GM10847 (cell line): ENCODE measurements around the gene TMEM144.

Source experiments
- POLR2A ChIP-seq: IDR thresholded peaks from 2 replicates; pipeline ENCODE4 v1.6.1; 2011; ENCODE audit not compliant: insufficient read length; ENCODE audit errors: extremely low read depth

The TMEM144 gene

GRCh38 chr4:158261480-158261879, 51.2 kb downstream of the TMEM144 start:
- no peak for TF ChIP-seq POLR2A

GRCh38 chr4:158268553-158268952, 58.3 kb downstream of the TMEM144 start:
- TF ChIP-seq POLR2A = no peak

DNA sequence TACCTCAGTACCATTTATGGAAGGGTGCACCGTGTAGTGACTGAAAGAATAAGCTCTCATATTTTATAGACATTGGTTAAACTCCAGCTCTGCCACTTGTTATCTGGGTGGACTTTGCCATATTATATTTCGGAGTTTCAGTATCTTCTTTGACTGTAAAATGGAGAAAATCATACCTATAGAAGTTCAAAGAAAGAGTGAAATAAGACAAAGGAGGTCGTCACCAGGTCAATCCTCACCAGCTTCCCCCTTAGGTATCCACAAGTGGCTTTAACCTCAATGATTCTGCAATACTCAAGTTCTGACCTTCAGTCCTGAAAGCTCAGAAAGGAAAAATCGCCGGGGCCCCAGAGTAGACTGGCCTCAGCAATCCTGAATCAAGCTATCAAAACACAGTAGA, 64.3 kb downstream of the TMEM144 start:
- TF ChIP-seq POLR2A = no peak

- no peak for TF ChIP-seq POLR2A
Measured at GRCh38 chr4:158277558-158277957, 67.3 kb downstream of the TMEM144 start.

DNA sequence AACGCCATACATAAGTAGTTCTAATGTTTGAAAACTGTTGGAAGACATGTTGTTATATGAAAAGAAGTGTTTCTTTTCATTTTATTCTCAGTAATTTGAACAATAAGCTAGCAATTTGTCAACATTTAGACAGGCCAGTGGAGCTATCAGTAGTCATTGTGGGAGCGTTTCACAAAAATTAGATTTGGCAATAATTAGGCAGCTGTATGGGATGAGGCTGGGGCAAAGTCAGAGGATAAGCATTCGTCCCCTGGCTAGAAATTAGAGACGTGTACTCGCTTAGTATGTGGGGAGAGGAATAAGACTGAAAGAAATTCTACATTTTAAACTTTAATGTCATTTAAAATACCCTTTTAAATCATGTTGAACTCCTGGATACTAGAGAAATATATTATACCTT, 70.6 kb downstream of the TMEM144 start:
- no peak for TF ChIP-seq POLR2A

DNA sequence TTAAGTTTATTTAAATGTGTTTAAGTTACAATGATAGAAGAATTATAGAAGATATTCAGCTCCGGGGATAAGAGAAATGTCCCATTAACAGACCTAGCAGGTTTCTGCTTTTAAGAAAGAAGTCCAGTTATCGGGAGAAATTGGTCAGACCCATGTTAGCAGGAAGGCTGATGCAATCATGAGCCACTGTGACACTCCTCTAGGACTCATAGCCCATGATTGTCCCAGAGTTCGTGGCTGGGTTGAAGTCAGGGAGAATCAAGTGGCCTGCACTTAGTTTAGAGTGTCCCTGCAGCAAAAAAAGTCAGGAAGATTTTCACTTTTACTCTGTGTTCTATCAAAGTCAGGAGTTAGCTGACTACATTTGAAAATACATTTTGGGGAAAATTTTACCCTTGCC, 72.0 kb downstream of the TMEM144 start:
- TF ChIP-seq POLR2A = no peak

GRCh38 chr4:158285429-158286216, 75.3 kb downstream of the TMEM144 start:
- TF ChIP-seq POLR2A = no peak

DNA sequence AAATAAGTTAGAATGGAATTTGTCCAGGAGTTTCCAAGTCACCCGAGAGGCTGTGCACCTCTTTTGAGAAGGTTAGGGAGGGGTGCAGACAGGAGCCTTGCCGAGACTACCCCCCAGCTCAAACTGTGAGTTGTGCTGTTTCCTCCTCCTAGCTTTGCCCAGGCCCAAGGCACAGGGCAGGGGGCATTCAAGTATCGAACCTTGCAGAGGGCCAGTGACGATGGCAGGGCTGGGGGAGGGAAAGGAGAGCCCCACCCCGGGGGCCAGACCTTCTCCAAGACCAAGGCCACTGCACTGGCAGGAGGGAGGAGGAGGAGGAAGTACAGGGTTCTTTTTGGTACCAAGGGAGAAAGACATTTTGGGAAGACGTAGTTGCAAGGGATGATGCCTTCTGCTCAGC, 80.6 kb downstream of the TMEM144 start:
- no peak for TF ChIP-seq POLR2A

DNA sequence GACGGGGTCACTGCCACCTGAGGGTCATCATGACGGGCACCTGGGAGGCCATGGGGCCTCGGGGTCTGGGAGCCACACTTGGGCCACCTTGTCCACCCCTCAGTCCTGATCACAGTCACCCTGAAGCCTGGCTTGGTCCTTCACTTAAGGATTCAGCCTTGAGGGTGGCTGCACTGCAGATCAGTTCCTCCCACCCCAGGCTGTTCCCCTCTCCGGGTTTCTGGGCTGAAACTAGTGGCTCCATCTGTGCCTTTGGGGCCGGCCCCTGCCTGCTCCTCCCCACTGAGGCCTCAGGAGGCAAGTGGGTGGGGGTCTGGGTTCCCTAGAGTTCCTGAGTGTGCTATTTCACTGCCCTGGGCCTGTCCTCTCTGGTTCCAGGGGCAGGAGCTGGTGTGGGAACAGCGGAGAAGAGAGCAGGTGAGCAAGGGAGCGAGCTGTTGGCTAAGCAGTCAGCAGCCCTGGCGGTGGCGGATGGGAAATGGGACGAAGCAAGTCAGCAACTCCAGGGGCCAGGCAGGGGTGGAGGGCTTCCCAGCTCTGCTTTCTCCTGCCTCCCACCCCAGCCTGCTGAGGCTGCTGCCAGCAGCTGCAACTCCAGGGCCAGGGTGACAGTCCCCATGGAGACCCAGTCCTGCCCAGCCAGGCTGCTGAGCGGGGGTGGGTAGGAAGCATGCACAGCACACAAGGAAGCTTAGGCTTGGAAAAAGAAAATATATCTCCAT, 81.2 kb downstream of the TMEM144 start:
- TF ChIP-seq POLR2A = no peak

GRCh38 chr4:158292156-158292555, 81.9 kb downstream of the TMEM144 start:
- no peak for TF ChIP-seq POLR2A

- no peak for TF ChIP-seq POLR2A
Measured at GRCh38 chr4:158295053-158295452, 84.8 kb downstream of the TMEM144 start.

GRCh38 chr4:158297866-158298265, 87.6 kb downstream of the TMEM144 start:
- no peak for TF ChIP-seq POLR2A

DNA sequence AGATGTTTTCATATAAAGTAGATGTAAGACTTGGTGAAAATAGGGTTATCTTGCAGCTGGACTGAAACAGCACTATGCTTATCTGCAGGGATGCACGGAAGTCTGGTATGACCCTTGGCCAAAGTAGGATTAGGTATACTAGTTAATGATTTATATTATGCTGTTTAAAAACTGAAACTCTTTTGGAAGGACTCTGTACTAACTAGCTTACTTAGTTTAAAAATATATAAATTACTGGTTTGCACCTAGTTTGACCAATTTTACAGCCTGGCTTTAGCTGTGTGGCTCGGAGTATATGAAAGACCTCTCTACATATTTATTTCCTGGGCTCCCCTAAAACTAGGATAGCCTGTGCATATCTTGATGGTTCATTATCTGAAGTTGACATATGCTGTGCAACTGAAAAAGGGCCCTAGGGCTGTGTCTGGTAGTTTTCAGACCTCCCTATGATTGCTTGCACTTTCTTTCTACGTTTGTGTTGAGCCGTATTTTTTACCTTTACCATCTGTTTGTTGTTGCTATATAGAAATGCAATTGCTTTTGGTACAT, 89.2 kb downstream of the TMEM144 start:
- TF ChIP-seq POLR2A = no peak

DNA sequence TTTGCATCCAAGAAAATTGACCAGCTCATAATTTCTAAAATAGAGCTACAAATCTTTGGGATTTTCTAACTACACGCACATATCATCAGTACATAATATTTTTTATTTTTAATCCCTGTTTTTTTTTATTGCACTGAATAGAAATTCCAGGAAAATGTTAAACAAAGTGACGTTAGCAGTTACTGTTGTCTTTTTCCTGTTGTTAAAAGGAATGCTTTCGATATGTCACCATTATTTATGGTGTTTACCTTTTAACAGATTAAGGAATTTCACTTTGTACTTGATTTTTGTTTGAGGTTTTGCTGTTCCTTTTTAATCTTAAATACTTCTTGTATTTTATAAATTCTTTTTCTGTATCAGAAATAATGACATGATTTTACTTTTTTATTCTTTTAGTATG, 89.7 kb downstream of the TMEM144 start:
- TF ChIP-seq POLR2A = no peak

DNA sequence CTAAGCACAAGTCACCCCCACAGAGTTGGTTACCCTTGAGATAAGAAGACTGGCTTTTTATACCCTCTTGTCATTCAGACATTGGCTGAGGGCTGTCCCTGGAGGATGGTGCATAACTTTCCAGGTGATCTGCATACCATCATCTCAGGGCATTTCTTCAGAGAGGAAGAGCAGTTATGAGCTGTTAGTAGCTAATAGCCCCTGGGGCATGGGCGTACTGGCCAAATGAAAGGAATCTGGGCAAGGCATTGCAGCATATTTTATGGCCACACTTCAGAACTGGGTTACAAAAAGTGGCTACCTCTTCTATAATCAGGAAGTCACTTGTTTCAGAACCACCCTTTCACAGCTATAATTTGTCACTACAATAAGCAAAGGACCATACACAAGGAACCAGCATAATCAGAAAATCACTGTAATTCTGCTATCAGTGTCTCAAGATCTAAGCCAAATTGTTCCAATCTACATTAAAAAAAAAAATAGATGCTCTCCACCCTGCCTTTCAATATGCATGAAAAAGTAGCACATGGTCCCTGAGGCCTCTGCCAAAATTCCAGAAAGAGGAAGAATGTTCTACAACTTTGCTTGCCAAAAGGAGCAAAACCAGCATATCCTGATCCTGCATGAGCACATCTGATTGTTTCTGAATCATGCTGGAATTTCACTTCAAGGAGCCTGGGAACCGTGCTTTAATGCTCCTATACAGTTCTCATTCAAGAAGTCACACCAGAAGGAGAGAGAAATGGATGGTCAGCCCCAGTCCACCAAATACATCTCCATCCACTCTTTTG, 92.0 kb downstream of the TMEM144 start:
- no peak for TF ChIP-seq POLR2A
